Uterus (tissue), 4 donors: ENCODE data around the gene RPUSD4. TPM values are rescaled to one million over a fixed set of nuclear protein-coding genes. Genes with fewer than 3 reads are reported as not detected.

Experiments used
- DNase-seq, 2 donors: peaks; one replicate each; pipeline ENCODE4 v3.0.0-alpha.2; 2019 to 2020
- H3K27ac ChIP-seq, 2 donors: fragments of 200-600 bp; sonication (generic); 1 replicate in 1 of 2; 2 replicates in 1 of 2; pipeline ENCODE4 v1.5.1; 2016 to 2018
- H3K27me3 ChIP-seq, 2 donors: fragments of 200-600 bp; sonication (generic); one replicate each; pipeline ENCODE4 v1.5.1; 2018 to 2019; ENCODE audit warnings: control low read depth in 1 of 2
- H3K36me3 ChIP-seq, 2 donors: fragments of 200-600 bp; sonication (generic); one replicate each; pipeline ENCODE4 v1.5.1; 2019; ENCODE audit warnings: control low read depth in 1 of 2
- H3K4me1 ChIP-seq, 2 donors: fragments of 200-600 bp; sonication (generic); one replicate each; pipeline ENCODE4 v1.5.1; 2018 to 2019; ENCODE audit warnings: control low read depth in 1 of 2
- H3K4me3 ChIP-seq, 2 donors: fragments of 200-600 bp; sonication (generic); 1 replicate in 1 of 2; 2 replicates in 1 of 2; pipeline ENCODE4 v1.5.1; 2018 to 2019; ENCODE audit warnings: mild to moderate bottlenecking in 1 of 2
- H3K9me3 ChIP-seq, 2 donors: fragments of 200-600 bp; sonication (generic); one replicate each; pipeline ENCODE4 v1.5.1; 2019; ENCODE audit warnings: control low read depth in 1 of 2
- CTCF ChIP-seq, 4 experiments: fragments of 200-600 bp in 2 of 4; fragments of 450-650 bp in 2 of 4; sonication (generic) in 2 of 4; IDR thresholded peaks; one replicate each; pipeline ENCODE4 v1.5.1; 2016 to 2019; ENCODE audit warnings: antibody characterized with exemption in 4 of 4, mild to moderate bottlenecking in 2 of 4, moderate library complexity in 1 of 4
- POLR2A ChIP-seq, 2 donors: fragments of 450-650 bp; IDR thresholded peaks; one replicate each; pipeline ENCODE4 v1.6.1; 2016; ENCODE audit warnings: antibody characterized with exemption in 2 of 2, mild to moderate bottlenecking in 1 of 2, moderate library complexity in 1 of 2
- intact Hi-C: fragments of 100-400 bp; cut with DNase I; formaldehyde crosslinking; loops from one replicate; pipeline ENCODE4 v1.15.1; 2023; ENCODE audit warnings: low total_unique reads
- total RNA-seq, 4 donors: library from RNA; depleted of rRNA in 3 of 4; stranded (reverse); fragments of >200 nt in 3 of 4; gene quantifications; one replicate each; pipeline versions ENCODE4 v1.1.0 to v1.2.4, GENCODE V29; 2014 to 2023
- donor health status: DM: yes; HTN: yes; CAD: no.

The RPUSD4 gene
- total RNA-seq, 4 donors from 2014 or later = 7.6 to 37.4 (median 16.4) TPM

GRCh38 chr11:126231725-126232459 lies 20.4 kb upstream of the RPUSD4 start:
- Histone ChIP-seq H3K27ac (no peak overlapping the region), H3K36me3 (no peaks in the 10 kb centered on the region), H3K4me1 (no peaks in the 10 kb centered on the region), H3K9me3 (no peaks in the 10 kb centered on the region), H3K27me3 (no peaks in the 10 kb centered on the region), H3K4me3 (no peak overlapping the region)
- TF ChIP-seq CTCF (IDR thresholded peaks at IDR 0.05) (no peak), POLR2A (IDR thresholded peaks at IDR 0.05) (no peak)
- intact Hi-C loops = no loop called here
- DNase-seq = no peak

GRCh38 chr11:126229858-126230540 lies 18.5 kb upstream of the RPUSD4 start:
- no peaks in the 10 kb centered on the region for H3K4me1 ChIP-seq
- H3K4me3 ChIP-seq = no peak overlapping the region
- no peak for TF ChIP-seq POLR2A (IDR thresholded peaks at IDR 0.05)
- TF ChIP-seq CTCF (IDR thresholded peaks at IDR 0.05) = no peak
- no peak overlapping the region for H3K27ac ChIP-seq
- H3K9me3 ChIP-seq = no peaks in the 10 kb centered on the region
- no peaks in the 10 kb centered on the region for H3K27me3 ChIP-seq
- DNase-seq = no peak
- intact Hi-C loops = no loop called here
- no peaks in the 10 kb centered on the region for H3K36me3 ChIP-seq

DNA sequence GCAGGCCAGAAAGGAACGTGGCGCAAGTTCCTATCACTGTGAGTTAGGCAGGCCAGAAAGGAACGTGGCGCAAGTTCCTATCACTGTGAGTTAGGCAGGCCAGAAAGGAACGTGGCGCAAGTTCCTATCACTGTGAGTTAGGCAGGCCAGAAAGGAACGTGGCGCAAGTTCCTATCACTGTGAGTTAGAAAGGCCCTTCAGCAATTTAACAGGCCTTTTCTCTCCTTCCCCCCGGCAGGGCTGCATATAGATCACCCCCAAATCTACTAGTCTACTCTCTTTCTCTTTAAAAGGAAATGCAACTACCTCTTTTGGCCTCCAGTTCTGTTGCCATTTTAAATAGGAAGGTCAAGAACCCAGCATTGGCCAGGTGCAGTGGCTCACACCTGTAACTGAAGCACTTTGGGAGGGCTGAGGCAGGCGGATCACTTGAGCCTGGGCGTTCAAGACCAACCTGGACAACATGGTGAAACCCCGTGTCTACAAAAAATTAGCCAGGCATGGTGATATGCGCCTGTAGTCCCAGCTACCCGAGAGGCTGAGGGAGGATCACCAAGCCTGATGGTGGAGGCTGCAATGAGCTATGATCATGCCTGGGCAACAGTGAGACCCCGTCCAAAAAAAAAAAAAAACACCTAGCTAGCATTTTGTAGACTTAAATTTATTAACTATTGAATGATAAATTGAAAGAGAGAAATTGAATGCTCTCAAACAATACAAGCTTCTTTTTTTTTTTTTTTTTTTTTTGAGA lies 15.1 kb upstream of the RPUSD4 start:
- no peaks in the 10 kb centered on the region for H3K27me3 ChIP-seq
- TF ChIP-seq CTCF (IDR thresholded peaks at IDR 0.05) = no peak
- no peak for TF ChIP-seq POLR2A (IDR thresholded peaks at IDR 0.05)
- H3K9me3 ChIP-seq = no peaks in the 10 kb centered on the region
- no peak overlapping the region for H3K4me3 ChIP-seq
- no peak for DNase-seq
- intact Hi-C loops = no loop called here
- H3K27ac ChIP-seq = no peak overlapping the region
- H3K4me1 ChIP-seq = no peaks in the 10 kb centered on the region
- H3K36me3 ChIP-seq = no peaks in the 10 kb centered on the region

GRCh38 chr11:126225295-126225665 lies 13.8 kb upstream of the RPUSD4 start:
- no peaks in the 10 kb centered on the region for H3K9me3 ChIP-seq
- intact Hi-C loops = no loop called here
- H3K4me3 ChIP-seq = no peak overlapping the region
- TF ChIP-seq POLR2A (IDR thresholded peaks at IDR 0.05) (no peak), CTCF (IDR thresholded peaks at IDR 0.05) (no peak)
- H3K4me1 ChIP-seq = no peaks in the 10 kb centered on the region
- no peaks in the 10 kb centered on the region for H3K36me3 ChIP-seq
- H3K27me3 ChIP-seq = no peaks in the 10 kb centered on the region
- DNase-seq = no peak
- H3K27ac ChIP-seq = no peak overlapping the region
